ENCODE measurements around the gene AGAP1. TPM values are rescaled to one million over a fixed set of nuclear protein-coding genes. Genes with fewer than 3 reads are reported as not detected.

AGAP1 gene
- total RNA-seq, 4 donors from 2014 or later, result 33.7 to 39.9 (median 35.6) TPM

DNA sequence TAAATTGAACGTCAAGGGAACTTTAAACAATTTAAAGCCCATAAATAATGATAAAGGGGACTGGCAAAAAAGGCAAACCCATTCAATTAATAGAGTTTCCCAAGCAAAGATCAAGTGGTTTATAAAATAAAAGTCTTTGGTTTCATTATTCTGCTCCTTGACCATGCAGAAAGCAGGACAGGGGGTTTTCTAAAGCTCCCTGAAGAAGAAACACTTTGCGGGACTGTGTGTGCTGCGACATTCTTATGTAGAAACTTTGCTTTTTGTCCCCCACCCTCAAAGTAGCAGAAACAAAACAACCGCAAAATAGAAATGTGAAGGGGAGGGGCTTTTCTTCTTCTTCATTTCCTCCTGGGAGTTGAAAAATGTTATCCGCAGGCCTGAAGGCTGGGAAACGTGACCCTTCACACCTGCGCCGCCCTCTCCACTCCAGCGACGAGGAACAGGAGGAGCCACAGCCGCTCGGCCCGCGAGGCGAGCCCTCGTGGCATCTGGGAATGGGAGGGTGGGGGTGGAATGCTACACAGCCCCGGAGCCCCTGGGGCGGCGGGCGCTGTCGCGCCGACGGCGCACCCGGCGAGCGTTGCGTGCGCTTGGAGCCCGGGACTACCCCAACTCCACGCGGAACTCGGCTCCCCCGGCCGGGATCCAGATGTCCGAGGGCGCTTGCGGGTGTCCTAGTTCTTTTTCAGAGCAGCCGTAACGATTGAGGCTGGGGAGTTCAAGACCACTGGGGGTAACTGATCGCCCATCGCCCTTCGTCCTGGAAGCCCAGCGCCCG is 678.6 kb downstream of the AGAP1 start:
- Histone ChIP-seq H3K4me3 (no peak overlapping the region), H3K4me1 (peaks cover 0 to 58% (median 17%) of the 10 kb centered on the region in 4 donors), H3K36me3 (no peaks in the 10 kb centered on the region), H3K27ac (no peak overlapping the region), H3K9me3 (no peaks in the 10 kb centered on the region), H3K27me3 (peaks cover 5 to 94% of the 10 kb centered on the region in 2 donors)
- DNase-seq (ENCODE audit: low spot score in 2 of 2), result no peak
- 9 to 12% methylated on average over 12 to 16 of the region's 46 CpGs for WGBS, 2 donors
- no peak for TF ChIP-seq EP300 (IDR thresholded peaks at IDR 0.05)
- TF ChIP-seq, protein P1, sequence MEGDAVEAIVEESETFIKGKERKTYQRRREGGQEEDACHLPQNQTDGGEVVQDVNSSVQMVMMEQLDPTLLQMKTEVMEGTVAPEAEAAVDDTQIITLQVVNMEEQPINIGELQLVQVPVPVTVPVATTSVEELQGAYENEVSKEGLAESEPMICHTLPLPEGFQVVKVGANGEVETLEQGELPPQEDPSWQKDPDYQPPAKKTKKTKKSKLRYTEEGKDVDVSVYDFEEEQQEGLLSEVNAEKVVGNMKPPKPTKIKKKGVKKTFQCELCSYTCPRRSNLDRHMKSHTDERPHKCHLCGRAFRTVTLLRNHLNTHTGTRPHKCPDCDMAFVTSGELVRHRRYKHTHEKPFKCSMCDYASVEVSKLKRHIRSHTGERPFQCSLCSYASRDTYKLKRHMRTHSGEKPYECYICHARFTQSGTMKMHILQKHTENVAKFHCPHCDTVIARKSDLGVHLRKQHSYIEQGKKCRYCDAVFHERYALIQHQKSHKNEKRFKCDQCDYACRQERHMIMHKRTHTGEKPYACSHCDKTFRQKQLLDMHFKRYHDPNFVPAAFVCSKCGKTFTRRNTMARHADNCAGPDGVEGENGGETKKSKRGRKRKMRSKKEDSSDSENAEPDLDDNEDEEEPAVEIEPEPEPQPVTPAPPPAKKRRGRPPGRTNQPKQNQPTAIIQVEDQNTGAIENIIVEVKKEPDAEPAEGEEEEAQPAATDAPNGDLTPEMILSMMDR (IDR thresholded peaks at IDR 0.05), result no peak
- TF ChIP-seq POLR2A (IDR thresholded peaks at IDR 0.05), result no peak

DNA sequence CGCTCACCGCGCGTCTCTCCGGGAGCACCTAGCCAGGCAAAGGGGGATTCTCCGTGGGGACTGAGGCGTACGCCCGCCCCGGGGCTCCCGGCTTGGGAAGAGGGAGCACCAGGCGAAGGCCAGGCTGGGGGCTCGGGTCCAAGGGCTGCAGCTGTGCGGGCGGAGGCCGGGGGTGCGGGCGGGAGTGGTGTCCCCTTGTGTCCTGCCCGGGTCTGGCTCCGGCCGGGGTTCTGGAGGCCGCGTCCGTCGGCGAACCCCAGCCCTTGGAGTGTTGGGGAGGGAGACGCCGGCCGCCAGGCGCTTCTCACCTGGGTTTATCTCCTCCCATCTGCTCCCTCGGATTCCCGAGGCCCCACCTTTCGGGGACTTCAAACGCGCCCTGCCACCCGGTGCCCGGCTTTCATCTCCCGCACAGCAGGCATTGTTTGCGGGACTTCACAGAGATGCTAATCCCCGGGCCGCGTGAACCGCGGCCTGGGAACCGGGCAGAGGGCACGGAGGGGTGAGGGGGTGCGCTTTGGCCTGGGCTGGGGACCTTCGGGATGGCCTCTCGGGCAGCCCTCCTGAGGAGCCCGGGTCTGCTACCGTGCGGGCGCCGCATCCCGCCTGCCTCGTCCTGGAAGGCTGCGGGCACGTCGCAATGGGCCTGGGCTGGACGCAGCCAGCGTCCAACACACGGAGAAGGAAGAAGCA is 679.3 kb downstream of the AGAP1 start:
- Histone ChIP-seq H3K4me3 (no peak overlapping the region), H3K27ac (no peak overlapping the region), H3K36me3 (no peaks in the 10 kb centered on the region), H3K27me3 (peaks cover 0 to 100% of the 10 kb centered on the region in 2 donors), H3K9me3 (no peaks in the 10 kb centered on the region), H3K4me1 (peaks cover 0 to 58% (median 21%) of the 10 kb centered on the region in 4 donors)
- no peak for TF ChIP-seq EP300 (IDR thresholded peaks at IDR 0.05)
- TF ChIP-seq, protein P1 (IDR thresholded peaks at IDR 0.05), result no peak
- TF ChIP-seq POLR2A (IDR thresholded peaks at IDR 0.05), result no peak
- DNase-seq (ENCODE audit: low spot score in 2 of 2), result no peak
- WGBS, 2 donors, result 10 to 17% methylated on average over 24 to 34 of the region's 62 CpGs

GRCh38 chr2:236173729-236174607 is 680.1 kb downstream of the AGAP1 start:
- H3K27me3 ChIP-seq, result peaks cover 0 to 100% of the 10 kb centered on the region in 2 donors
- H3K27ac ChIP-seq, result no peak overlapping the region
- H3K4me1 ChIP-seq, result peaks cover 0 to 58% (median 21%) of the 10 kb centered on the region in 4 donors
- H3K36me3 ChIP-seq, result no peaks in the 10 kb centered on the region
- H3K4me3 ChIP-seq, result no peak overlapping the region
- TF ChIP-seq, protein P1 (IDR thresholded peaks at IDR 0.05), result no peak
- TF ChIP-seq EP300 (IDR thresholded peaks at IDR 0.05) (no peak), POLR2A (IDR thresholded peaks at IDR 0.05) (no peak)
- no peak for DNase-seq (ENCODE audit: low spot score in 2 of 2)
- 9 to 18% methylated on average over 16 to 19 of the region's 23 CpGs for WGBS, 2 donors
- no peaks in the 10 kb centered on the region for H3K9me3 ChIP-seq

DNA sequence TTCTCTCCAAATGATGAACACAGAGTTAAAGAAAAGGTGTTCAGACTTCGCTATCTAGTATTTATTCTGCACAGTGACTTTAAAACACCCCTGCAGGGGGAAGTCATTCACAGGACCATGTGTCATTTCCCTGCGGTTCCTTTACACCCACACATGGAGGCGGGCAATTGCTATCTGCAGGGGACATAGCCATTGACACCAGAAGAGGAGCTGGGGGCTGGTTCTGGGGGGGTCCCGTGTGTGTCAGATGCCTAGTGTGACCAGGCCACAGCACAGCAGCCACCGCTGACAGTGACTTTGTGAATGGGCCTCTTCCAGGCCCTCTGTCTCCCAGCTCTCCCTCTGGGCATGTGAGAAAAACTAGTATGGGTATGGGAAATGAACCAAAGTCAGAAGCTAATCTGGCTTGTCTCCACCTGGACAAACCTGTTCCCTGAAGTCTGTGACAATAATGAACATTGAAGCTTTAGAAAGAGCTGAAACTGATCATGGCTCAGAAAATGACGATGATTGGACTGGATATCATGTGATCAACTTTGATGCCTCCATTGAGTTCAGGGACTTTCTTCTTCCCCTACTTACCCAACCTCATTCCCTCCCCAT is 681.8 kb downstream of the AGAP1 start:
- no peak for DNase-seq (ENCODE audit: low spot score in 2 of 2)
- no peak for TF ChIP-seq EP300 (IDR thresholded peaks at IDR 0.05)
- TF ChIP-seq, protein P1 (IDR thresholded peaks at IDR 0.05), result no peak
- TF ChIP-seq POLR2A (IDR thresholded peaks at IDR 0.05), result no peak
- Histone ChIP-seq H3K27ac (no peak overlapping the region), H3K27me3 (peaks cover 0 to 100% of the 10 kb centered on the region in 2 donors), H3K4me3 (no peak overlapping the region), H3K36me3 (no peaks in the 10 kb centered on the region), H3K9me3 (no peaks in the 10 kb centered on the region), H3K4me1 (peaks cover 0 to 58% (median 24%) of the 10 kb centered on the region in 4 donors)
- WGBS, 2 donors, result 54% methylated on average over 6 of the region's 6 CpGs
